Measurements from ENCODE around the gene HSD3B7. TPM values are rescaled to one million over a fixed set of nuclear protein-coding genes. Genes with fewer than 3 reads are reported as not detected.

HSD3B7 gene
- total RNA-seq, 1 donor from 2014 or later = 2.0 TPM

- Mint-ChIP-seq H3K27ac (ENCODE audit: unreplicated experiment) (peak within 1 kb of the TSS; percentile 73), H3K4me1 (ENCODE audit: low read depth, unreplicated experiment) (peaks cover 6% of the 10 kb centered on the region), H3K36me3 (ENCODE audit: unreplicated experiment) (peaks cover 5% of the 10 kb centered on the region), H3K4me3 (ENCODE audit: unreplicated experiment) (peak within 1 kb of the TSS; percentile 85), H3K27me3 (ENCODE audit: unreplicated experiment) (peaks cover 10% of the 10 kb centered on the region), H3K9me3 (ENCODE audit: unreplicated experiment) (peaks cover 11% of the 10 kb centered on the region)
- no peak for TF ChIP-seq CTCF (IDR thresholded peaks at IDR 0.05; ENCODE audit: partially characterized antibody, unreplicated experiment)
- peak; percentile 68 for DNase-seq
Measured at GRCh38 chr16:30948667-30949649, 36.0 kb upstream of the HSD3B7 start, which contains the start of gene ORAI3. Gene ORAI3 (plus strand): TSS chr16:30949068. CDS start chr16:30949290, 222 bp downstream.

- no peak for TF ChIP-seq CTCF (IDR thresholded peaks at IDR 0.05; ENCODE audit: partially characterized antibody, unreplicated experiment)
- Mint-ChIP-seq H3K27ac (ENCODE audit: unreplicated experiment) (peak overlapping the region; percentile 73), H3K36me3 (ENCODE audit: unreplicated experiment) (no peaks in the 10 kb centered on the region), H3K9me3 (ENCODE audit: unreplicated experiment) (peaks cover 11% of the 10 kb centered on the region), H3K4me3 (ENCODE audit: unreplicated experiment) (peak overlapping the region; percentile 85), H3K27me3 (ENCODE audit: unreplicated experiment) (peaks cover 10% of the 10 kb centered on the region), H3K4me1 (ENCODE audit: low read depth, unreplicated experiment) (peaks cover 6% of the 10 kb centered on the region)
- DNase-seq = peak; percentile 54
Measured at GRCh38 chr16:30949650-30950515, 35.1 kb upstream of the HSD3B7 start.

GRCh38 chr16:30950516-30951065 lies 34.4 kb upstream of the HSD3B7 start:
- H3K36me3 Mint-ChIP-seq (ENCODE audit: unreplicated experiment) = no peaks in the 10 kb centered on the region
- peak overlapping the region; percentile 85 for H3K4me3 Mint-ChIP-seq (ENCODE audit: unreplicated experiment)
- no peak for TF ChIP-seq CTCF (IDR thresholded peaks at IDR 0.05; ENCODE audit: partially characterized antibody, unreplicated experiment)
- peaks cover 10% of the 10 kb centered on the region for H3K9me3 Mint-ChIP-seq (ENCODE audit: unreplicated experiment)
- peaks cover 6% of the 10 kb centered on the region for H3K4me1 Mint-ChIP-seq (ENCODE audit: low read depth, unreplicated experiment)
- H3K27me3 Mint-ChIP-seq (ENCODE audit: unreplicated experiment) = peaks cover 10% of the 10 kb centered on the region
- DNase-seq = no peak
- H3K27ac Mint-ChIP-seq (ENCODE audit: unreplicated experiment) = no peak overlapping the region

GRCh38 chr16:30951193-30951592 lies 33.8 kb upstream of the HSD3B7 start:
- TF ChIP-seq CTCF (IDR thresholded peaks at IDR 0.05; ENCODE audit: partially characterized antibody, unreplicated experiment) = no peak
- peaks cover 6% of the 10 kb centered on the region for H3K4me1 Mint-ChIP-seq (ENCODE audit: low read depth, unreplicated experiment)
- H3K9me3 Mint-ChIP-seq (ENCODE audit: unreplicated experiment) = peaks cover 10% of the 10 kb centered on the region
- no peak overlapping the region for H3K4me3 Mint-ChIP-seq (ENCODE audit: unreplicated experiment)
- no peaks in the 10 kb centered on the region for H3K36me3 Mint-ChIP-seq (ENCODE audit: unreplicated experiment)
- no peak overlapping the region for H3K27ac Mint-ChIP-seq (ENCODE audit: unreplicated experiment)
- peaks cover 10% of the 10 kb centered on the region for H3K27me3 Mint-ChIP-seq (ENCODE audit: unreplicated experiment)
- no peak for DNase-seq

Measured in glutamatergic neuron (in vitro differentiated cells).